Adrenal gland (tissue), 5 donors: ENCODE results near the gene POLR3A.

Experiments used
- CTCF ChIP-seq, 6 experiments: fragments of 450-650 bp in 4 of 6; fragments of 200-600 bp in 2 of 6; sonication (generic) in 1 of 6; IDR thresholded peaks; 1 replicate in 5 of 6; 2 replicates in 1 of 6; pipeline versions ENCODE4 v1.5.1 to v1.8.0; 2016 to 2021; ENCODE audit warnings: antibody characterized with exemption in 6 of 6, mild to moderate bottlenecking in 2 of 6, moderate library complexity in 1 of 6
- POLR2A ChIP-seq, 2 donors: fragments of 450-650 bp; IDR thresholded peaks; one replicate each; pipeline ENCODE4 v1.6.1; 2017; ENCODE audit warnings: antibody characterized with exemption in 2 of 2, mild to moderate bottlenecking in 2 of 2, moderate library complexity in 1 of 2
- donor health status: DM: no; HTN: no; CAD: no.

- TF ChIP-seq CTCF (IDR thresholded peaks at IDR 0.05) (peak in 1 of 6 experiments; percentile 2), POLR2A (IDR thresholded peaks at IDR 0.05) (no peak)
Measured at GRCh38 chr10:77925795-77926565, 103.3 kb downstream of the POLR3A start.
